HepG2 (cell line): ENCODE measurements around the gene POLR3E. TPM values are rescaled to one million over a fixed set of nuclear protein-coding genes. Genes with fewer than 3 reads are reported as not detected.

Source experiments
- ATF4 ChIP-seq, 2 experiments: fragments of 450-650 bp in 1 of 2; sonication (generic) in 1 of 2; formaldehyde crosslinking; IDR thresholded peaks; 2 replicates each; pipeline versions ENCODE4 v1.5.0 to v1.8.0; 2020 to 2022; ENCODE audit warnings: mild to moderate bottlenecking in 1 of 2, missing genetic modification reagents in 1 of 2
- ATF6 ChIP-seq: sonication (generic); formaldehyde crosslinking; conservative IDR thresholded peaks from 2 replicates; pipeline ENCODE4 v1.4.0; 2020; ENCODE audit warnings: missing genetic modification reagents
- E2F5 ChIP-seq: sonication (generic); formaldehyde crosslinking; conservative IDR thresholded peaks from 2 replicates; pipeline ENCODE4 v1.4.0; 2020; ENCODE audit warnings: missing genetic modification reagents
- EHMT2 ChIP-seq: fragments of 200-600 bp; sonication (generic); IDR thresholded peaks from 2 replicates; pipeline ENCODE4 v1.7.0; 2017; ENCODE audit warnings: antibody characterized with exemption, low read depth, low read length, borderline replicate concordance
- HMG20A ChIP-seq: IDR thresholded peaks from 2 replicates; pipeline ENCODE4 v1.6.1; 2016; ENCODE audit warnings: borderline replicate concordance
- HOXA9 ChIP-seq: sonication (generic); formaldehyde crosslinking; IDR thresholded peaks from 2 replicates; pipeline ENCODE4 v1.8.1; 2022; ENCODE audit warnings: missing genetic modification reagents, mild to moderate bottlenecking, moderate library complexity, borderline replicate concordance
- ISL2 ChIP-seq: sonication (generic); formaldehyde crosslinking; IDR thresholded peaks from 2 replicates; pipeline ENCODE4 v1.5.0; 2020; ENCODE audit warnings: missing genetic modification reagents
- MED1 ChIP-seq: sonication (generic); formaldehyde crosslinking; IDR thresholded peaks from 2 replicates; pipeline ENCODE4 v1.4.0; 2020; ENCODE audit warnings: missing genetic modification reagents
- MEIS1 ChIP-seq: sonication (generic); formaldehyde crosslinking; IDR thresholded peaks from 2 replicates; pipeline ENCODE4 v1.9.0; 2021; ENCODE audit warnings: mild to moderate bottlenecking, missing genetic modification reagents, moderate library complexity, borderline replicate concordance
- POGZ ChIP-seq: sonication (generic); formaldehyde crosslinking; IDR thresholded peaks from 2 replicates; pipeline ENCODE4 v1.4.0; 2020; ENCODE audit warnings: mild to moderate bottlenecking, missing genetic modification reagents
- RARG ChIP-seq: sonication (generic); formaldehyde crosslinking; IDR thresholded peaks from 2 replicates; pipeline ENCODE4 v1.4.0; 2020; ENCODE audit warnings: low read depth, mild to moderate bottlenecking, missing genetic modification reagents
- SKI ChIP-seq: fragments of 450-650 bp; IDR thresholded peaks from one replicate; pipeline ENCODE4 v1.6.1; 2018; ENCODE audit warnings: mild to moderate bottlenecking; ENCODE audit not compliant: partially characterized antibody
- SOX5 ChIP-seq: IDR thresholded peaks from 2 replicates; pipeline ENCODE4 v1.6.1; 2016; ENCODE audit warnings: borderline replicate concordance
- TOPORS ChIP-seq: sonication (generic); formaldehyde crosslinking; IDR thresholded peaks from 2 replicates; pipeline ENCODE4 v1.8.0; 2023; ENCODE audit warnings: mild to moderate bottlenecking, missing genetic modification reagents
- ZFAT ChIP-seq: sonication (generic); formaldehyde crosslinking; conservative IDR thresholded peaks from 2 replicates; pipeline ENCODE4 v1.8.1; 2023; ENCODE audit warnings: missing genetic modification reagents, inconsistent platforms
- ZMYM4 ChIP-seq: sonication (generic); formaldehyde crosslinking; IDR thresholded peaks from 2 replicates; pipeline ENCODE4 v1.8.1; 2023; ENCODE audit warnings: mild to moderate bottlenecking, missing genetic modification reagents
- ZNF232 ChIP-seq: sonication (generic); formaldehyde crosslinking; IDR thresholded peaks from 2 replicates; pipeline ENCODE4 v1.4.0; 2020; ENCODE audit warnings: missing genetic modification reagents, borderline replicate concordance
- ZNF367 ChIP-seq: sonication (generic); formaldehyde crosslinking; IDR thresholded peaks from 2 replicates; pipeline ENCODE4 v1.4.0; 2020; ENCODE audit warnings: missing genetic modification reagents, borderline replicate concordance
- ZNF510 ChIP-seq: sonication (generic); formaldehyde crosslinking; IDR thresholded peaks from 2 replicates; pipeline ENCODE4 v1.4.0; 2020; ENCODE audit warnings: low read depth, mild to moderate bottlenecking, missing genetic modification reagents
- ZNF569 ChIP-seq: sonication (generic); formaldehyde crosslinking; IDR thresholded peaks from 2 replicates; pipeline ENCODE4 v1.5.0; 2020; ENCODE audit warnings: mild to moderate bottlenecking, missing genetic modification reagents, moderate library complexity, borderline replicate concordance
- ZNF615 ChIP-seq: sonication (generic); formaldehyde crosslinking; IDR thresholded peaks from 2 replicates; pipeline ENCODE4 v1.5.0; 2020; ENCODE audit warnings: mild to moderate bottlenecking, missing genetic modification reagents, borderline replicate concordance
- ZNF691 ChIP-seq: sonication (generic); formaldehyde crosslinking; IDR thresholded peaks from 2 replicates; pipeline ENCODE4 v1.4.0; 2020; ENCODE audit warnings: missing genetic modification reagents, low read depth, mild to moderate bottlenecking, borderline replicate concordance
- ZSCAN20 ChIP-seq: sonication (generic); formaldehyde crosslinking; IDR thresholded peaks from 2 replicates; pipeline ENCODE4 v1.4.0; 2020; ENCODE audit warnings: missing genetic modification reagents, mild to moderate bottlenecking, borderline replicate concordance
- ZSCAN29 ChIP-seq: sonication (generic); formaldehyde crosslinking; conservative IDR thresholded peaks from 2 replicates; pipeline ENCODE4 v1.4.0; 2020; ENCODE audit warnings: mild to moderate bottlenecking, missing genetic modification reagents
- polyA plus RNA-seq, 8 experiments: library from polyadenylated mRNA; depleted of rRNA in 3 of 8; stranded (reverse) in 7 of 8; unstranded in 1 of 8; fragments of >200 nt; fragmentation: Illumina TruSeq in 4 of 8; extraction: Trizol in 4 of 8; gene quantifications; 2 replicates each; pipeline versions ENCODE4 v1.2.1 to v1.2.3, GENCODE V29; 2011 to 2016; ENCODE audit warnings: low read depth in 4 of 8, missing spikeins in 1 of 8, mixed read lengths in 1 of 8; ENCODE audit not compliant: insufficient read depth in 1 of 8
- total RNA-seq, 5 experiments: library from RNA; depleted of rRNA; stranded (reverse); fragments of >200 nt; fragmentation: Illumina TruSeq; extraction: Trizol; gene quantifications; 2 replicates each; pipeline ENCODE4 v1.2.3, GENCODE V29; 2016; ENCODE audit warnings: low read depth in 1 of 5
- TF ChIP-seq, protein P1 (sequence below): sonication (generic); formaldehyde crosslinking; IDR thresholded peaks from 2 replicates; pipeline ENCODE4 v1.4.0; 2020; ENCODE audit warnings: missing genetic modification reagents

Gene POLR3E
- total and polyA plus RNA-seq, 2 of the 13 experiments (the other 11 are each of a cell fraction or from before 2014, with no cell fraction given), result 135 to 262 TPM

GRCh38 chr16:22369221-22369811 lies 72.1 kb downstream of the POLR3E start (continued):
- TF ChIP-seq, protein P1, sequence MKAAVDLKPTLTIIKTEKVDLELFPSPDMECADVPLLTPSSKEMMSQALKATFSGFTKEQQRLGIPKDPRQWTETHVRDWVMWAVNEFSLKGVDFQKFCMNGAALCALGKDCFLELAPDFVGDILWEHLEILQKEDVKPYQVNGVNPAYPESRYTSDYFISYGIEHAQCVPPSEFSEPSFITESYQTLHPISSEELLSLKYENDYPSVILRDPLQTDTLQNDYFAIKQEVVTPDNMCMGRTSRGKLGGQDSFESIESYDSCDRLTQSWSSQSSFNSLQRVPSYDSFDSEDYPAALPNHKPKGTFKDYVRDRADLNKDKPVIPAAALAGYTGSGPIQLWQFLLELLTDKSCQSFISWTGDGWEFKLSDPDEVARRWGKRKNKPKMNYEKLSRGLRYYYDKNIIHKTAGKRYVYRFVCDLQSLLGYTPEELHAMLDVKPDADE (CRISPR knock-in tag), result no peak
- TF ChIP-seq ZNF569 (no peak), ATF4 (CRISPR knock-in tag; IDR thresholded peaks at IDR 0.05) (no peak), HMG20A (CRISPR knock-in tag) (0 out of 2 replicates have a peak, but pooled peaks have one; percentile 10), ZNF232 (CRISPR knock-in tag) (no peak), ZNF367 (CRISPR knock-in tag) (no peak), ZFAT (CRISPR knock-in tag) (no peak), ZMYM4 (CRISPR knock-in tag) (no peak), E2F5 (CRISPR knock-in tag) (no peak), MED1 (CRISPR knock-in tag) (peak; percentile 72), ATF6 (CRISPR knock-in tag) (no peak), TOPORS (CRISPR knock-in tag) (no peak), SOX5 (CRISPR knock-in tag) (peak; percentile 53; the same call in 1 of the 2 replicates), HOXA9 (CRISPR knock-in tag) (no peak), SKI (no peak), ZNF615 (CRISPR knock-in tag) (no peak), ZNF691 (CRISPR knock-in tag) (no peak), ZSCAN20 (no peak), POGZ (CRISPR knock-in tag) (0 out of 2 replicates have a peak, but pooled peaks have one; percentile 52), ZNF510 (CRISPR knock-in tag) (0 out of 2 replicates have a peak, but pooled peaks have one; percentile 69), RARG (no peak), MEIS1 (CRISPR knock-in tag) (no peak), ISL2 (peak; percentile 33; the same call in 1 of the 2 replicates), ZSCAN29 (no peak), EHMT2 (no peak)
